ENCODE measurements around the gene PLCG1. TPM values are rescaled to one million over a fixed set of nuclear protein-coding genes. Genes with fewer than 3 reads are reported as not detected.

Gene PLCG1
- total RNA-seq, 1 experiment from 2014 or later, result 45.6 TPM

DNA sequence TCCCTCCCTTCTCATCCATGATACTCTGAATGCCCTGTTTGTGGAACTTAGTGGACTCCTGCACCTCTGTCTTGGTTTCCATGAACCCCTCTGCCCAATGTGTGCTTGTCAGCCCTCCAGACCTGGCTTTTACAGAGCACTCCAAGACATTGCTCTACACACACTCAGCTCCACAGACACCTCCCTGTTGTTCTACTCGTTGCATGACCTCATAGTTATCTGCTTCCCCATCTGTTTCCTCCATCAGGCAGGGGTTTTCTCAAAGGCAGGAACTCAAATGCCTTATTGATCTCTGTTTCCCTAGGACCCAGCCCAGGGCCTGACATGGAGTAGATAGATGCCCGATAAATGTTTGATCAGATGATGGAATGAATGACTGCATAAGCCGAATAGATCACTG is 13.3 kb downstream of the PLCG1 start:
- Histone ChIP-seq H3K36me3 (ENCODE audit: control insufficient read depth in 1 of 2, insufficient read depth in 2 of 2, low read length in 2 of 2) (no peaks in the 10 kb centered on the region), H3K4me1 (ENCODE audit: control insufficient read depth in 1 of 2, insufficient read depth in 2 of 2, low read length in 2 of 2) (peaks cover 4 to 10% of the 10 kb centered on the region in 2 experiments; a peak in 2 of 4 replicates), H3K9ac (ENCODE audit: low read length) (no peak overlapping the region), H4K20me1 (ENCODE audit: insufficient read depth) (no peaks in the 10 kb centered on the region), H3K9me2 (ENCODE audit: insufficient read depth) (no peaks in the 10 kb centered on the region), H2AFZ (ENCODE audit: low read depth, low read length, poor library complexity, severe bottlenecking) (no peak overlapping the region), H3K27ac (ENCODE audit: low read depth, low read length) (no peak overlapping the region), H3K79me2 (ENCODE audit: insufficient read depth, low read length) (peaks cover 51% of the 10 kb centered on the region), H3K9me3 (ENCODE audit: control insufficient read depth in 1 of 2, insufficient read depth in 1 of 2, low read depth in 1 of 2, low read length in 2 of 2) (no peaks in the 10 kb centered on the region), H3K4me2 (ENCODE audit: low read length) (no peak overlapping the region), H3K27me3 (ENCODE audit: insufficient read depth, low read length) (no peaks in the 10 kb centered on the region), H3K4me3 (replicated peaks in 1 of 2; ENCODE audit: low read depth in 1 of 2, low read length in 2 of 2) (no peak overlapping the region)
- ATAC-seq (no peak), DNase-seq (ENCODE audit: low read depth, low spot score) (no peak)
- ChIA-PET CTCF (no interaction called here), RAD21 (ENCODE audit: low non-redundant PET in 1 of 2, low total read pairs in 2 of 2, uncharacterized antibody in 2 of 2, unreplicated experiment in 2 of 2) (no interaction called here), POLR2A (interaction anchor here (0.5 kb wide), 1 partner anchor 282 kb away, joined by 3 read pairs; no protein-coding TSS in a partner anchor)
- BruUV-seq (replicated peaks), result no TSS peak
- intact Hi-C loops (cut with micrococcal nuclease), result no loop called here
- TF ChIP-seq, protein P1, sequence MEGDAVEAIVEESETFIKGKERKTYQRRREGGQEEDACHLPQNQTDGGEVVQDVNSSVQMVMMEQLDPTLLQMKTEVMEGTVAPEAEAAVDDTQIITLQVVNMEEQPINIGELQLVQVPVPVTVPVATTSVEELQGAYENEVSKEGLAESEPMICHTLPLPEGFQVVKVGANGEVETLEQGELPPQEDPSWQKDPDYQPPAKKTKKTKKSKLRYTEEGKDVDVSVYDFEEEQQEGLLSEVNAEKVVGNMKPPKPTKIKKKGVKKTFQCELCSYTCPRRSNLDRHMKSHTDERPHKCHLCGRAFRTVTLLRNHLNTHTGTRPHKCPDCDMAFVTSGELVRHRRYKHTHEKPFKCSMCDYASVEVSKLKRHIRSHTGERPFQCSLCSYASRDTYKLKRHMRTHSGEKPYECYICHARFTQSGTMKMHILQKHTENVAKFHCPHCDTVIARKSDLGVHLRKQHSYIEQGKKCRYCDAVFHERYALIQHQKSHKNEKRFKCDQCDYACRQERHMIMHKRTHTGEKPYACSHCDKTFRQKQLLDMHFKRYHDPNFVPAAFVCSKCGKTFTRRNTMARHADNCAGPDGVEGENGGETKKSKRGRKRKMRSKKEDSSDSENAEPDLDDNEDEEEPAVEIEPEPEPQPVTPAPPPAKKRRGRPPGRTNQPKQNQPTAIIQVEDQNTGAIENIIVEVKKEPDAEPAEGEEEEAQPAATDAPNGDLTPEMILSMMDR (IDR thresholded peaks at IDR 0.05 in 2 of 3, conservative IDR thresholded peaks at IDR 0.05 in 1 of 3; ENCODE audit: borderline replicate concordance in 1 of 3, insufficient read depth in 1 of 3, low read depth in 2 of 3, low read length in 2 of 3), result no peak

DNA sequence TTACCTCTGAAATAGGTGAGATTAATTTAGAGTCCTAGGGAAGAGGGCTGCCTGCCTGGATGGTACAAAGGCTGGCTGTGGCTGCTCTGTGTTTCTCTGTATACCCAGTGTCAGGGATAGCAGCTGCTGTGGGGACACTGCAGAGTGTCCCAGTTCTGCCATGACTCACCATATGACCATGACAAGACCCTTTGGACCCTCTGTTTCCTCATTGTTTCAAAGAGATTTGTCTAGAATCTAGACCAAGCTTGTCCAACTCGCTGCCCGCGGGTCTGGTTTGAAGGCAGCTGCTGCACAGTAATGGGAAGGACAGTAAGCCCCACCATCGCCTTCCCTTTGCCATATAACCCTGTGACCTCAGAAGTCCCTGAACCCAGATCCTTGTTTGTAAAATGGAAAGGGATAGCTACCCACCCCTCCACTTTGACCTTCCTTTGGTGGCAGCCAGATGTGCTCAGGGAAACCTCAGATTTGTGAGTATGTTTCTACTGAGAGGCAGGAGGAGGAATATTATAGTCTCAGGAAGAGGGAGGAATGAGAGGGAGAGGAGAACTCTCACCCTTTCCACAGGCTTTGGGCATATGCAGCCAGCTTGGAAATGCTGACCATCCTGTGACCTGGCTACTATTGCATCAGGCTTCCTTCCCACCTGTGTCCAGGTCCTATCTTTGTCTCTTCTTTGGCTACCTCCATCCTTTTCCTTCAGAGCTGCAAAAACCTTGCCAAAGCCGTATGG is 14.0 kb downstream of the PLCG1 start:
- RAD21 ChIA-PET (ENCODE audit: low non-redundant PET in 1 of 2, low total read pairs in 2 of 2, uncharacterized antibody in 2 of 2, unreplicated experiment in 2 of 2), result no interaction called here
- H3K4me2 ChIP-seq (ENCODE audit: low read length), result no peak overlapping the region

More for the DNA sequence above, 14.0 kb downstream of the PLCG1 start:
- no TSS peak for BruUV-seq (replicated peaks)
- Histone ChIP-seq H3K4me3 (replicated peaks in 1 of 2; ENCODE audit: low read depth in 1 of 2, low read length in 2 of 2) (no peak overlapping the region), H3K9me3 (ENCODE audit: control insufficient read depth in 1 of 2, insufficient read depth in 1 of 2, low read depth in 1 of 2, low read length in 2 of 2) (no peaks in the 10 kb centered on the region), H4K20me1 (ENCODE audit: insufficient read depth) (no peaks in the 10 kb centered on the region), H3K9me2 (ENCODE audit: insufficient read depth) (no peaks in the 10 kb centered on the region), H3K36me3 (ENCODE audit: control insufficient read depth in 1 of 2, insufficient read depth in 2 of 2, low read length in 2 of 2) (no peaks in the 10 kb centered on the region), H3K4me1 (ENCODE audit: control insufficient read depth in 1 of 2, insufficient read depth in 2 of 2, low read length in 2 of 2) (peaks cover 4 to 10% of the 10 kb centered on the region in 2 experiments; a peak in 2 of 4 replicates), H3K27ac (ENCODE audit: low read depth, low read length) (no peak overlapping the region), H3K27me3 (ENCODE audit: insufficient read depth, low read length) (no peaks in the 10 kb centered on the region), H2AFZ (ENCODE audit: low read depth, low read length, poor library complexity, severe bottlenecking) (no peak overlapping the region), H3K9ac (ENCODE audit: low read length) (no peak overlapping the region), H3K79me2 (ENCODE audit: insufficient read depth, low read length) (peaks cover 45% of the 10 kb centered on the region)
- ATAC-seq (no peak), DNase-seq (ENCODE audit: low read depth, low spot score) (no peak)
- intact Hi-C loops (cut with micrococcal nuclease), result no loop called here
- CTCF ChIA-PET, result no interaction called here
- TF ChIP-seq SP1 (IDR thresholded peaks at IDR 0.05; ENCODE audit: low read depth), result no peak
- TF ChIP-seq SIN3A (IDR thresholded peaks at IDR 0.05; ENCODE audit: low read depth), result no peak
- TF ChIP-seq ZNF274 (IDR thresholded peaks at IDR 0.05; ENCODE audit: low read depth, low read length), result no peak
- no peak for TF ChIP-seq CBX3 (IDR thresholded peaks at IDR 0.05; ENCODE audit: low read depth)
- TF ChIP-seq RAD21 (IDR thresholded peaks at IDR 0.05; ENCODE audit: low read depth), result no peak
- TF ChIP-seq POLR2A (IDR thresholded peaks at IDR 0.05; ENCODE audit: borderline replicate concordance, extremely low read depth, insufficient read depth, insufficient read length), result no peak
- TF ChIP-seq, protein P2, sequence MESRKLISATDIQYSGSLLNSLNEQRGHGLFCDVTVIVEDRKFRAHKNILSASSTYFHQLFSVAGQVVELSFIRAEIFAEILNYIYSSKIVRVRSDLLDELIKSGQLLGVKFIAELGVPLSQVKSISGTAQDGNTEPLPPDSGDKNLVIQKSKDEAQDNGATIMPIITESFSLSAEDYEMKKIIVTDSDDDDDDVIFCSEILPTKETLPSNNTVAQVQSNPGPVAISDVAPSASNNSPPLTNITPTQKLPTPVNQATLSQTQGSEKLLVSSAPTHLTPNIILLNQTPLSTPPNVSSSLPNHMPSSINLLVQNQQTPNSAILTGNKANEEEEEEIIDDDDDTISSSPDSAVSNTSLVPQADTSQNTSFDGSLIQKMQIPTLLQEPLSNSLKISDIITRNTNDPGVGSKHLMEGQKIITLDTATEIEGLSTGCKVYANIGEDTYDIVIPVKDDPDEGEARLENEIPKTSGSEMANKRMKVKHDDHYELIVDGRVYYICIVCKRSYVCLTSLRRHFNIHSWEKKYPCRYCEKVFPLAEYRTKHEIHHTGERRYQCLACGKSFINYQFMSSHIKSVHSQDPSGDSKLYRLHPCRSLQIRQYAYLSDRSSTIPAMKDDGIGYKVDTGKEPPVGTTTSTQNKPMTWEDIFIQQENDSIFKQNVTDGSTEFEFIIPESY (IDR thresholded peaks at IDR 0.05; ENCODE audit: extremely low read depth, insufficient replicate concordance, low read length), result no peak
- TF ChIP-seq JUND (IDR thresholded peaks at IDR 0.05), result no peak
- no peak for TF ChIP-seq ELF1 (IDR thresholded peaks at IDR 0.05; ENCODE audit: borderline replicate concordance, low read depth)
- no peak for TF ChIP-seq EZH2phosphoT487 (IDR thresholded peaks at IDR 0.05; ENCODE audit: borderline replicate concordance)
- TF ChIP-seq SRF (IDR thresholded peaks at IDR 0.05; ENCODE audit: low read depth), result no peak
- no peak for TF ChIP-seq TCF7L2 (IDR thresholded peaks at IDR 0.05; ENCODE audit: borderline replicate concordance, extremely low read depth, insufficient read depth, insufficient read length)
- no peak for TF ChIP-seq EGR1 (IDR thresholded peaks at IDR 0.05; ENCODE audit: low read depth)
- POLR2A ChIA-PET, result no interaction called here
